Measurements from ENCODE around the gene ANGEL1. TPM values are rescaled to one million over a fixed set of nuclear protein-coding genes. Genes with fewer than 3 reads are reported as not detected.

The ANGEL1 gene
- total and polyA plus RNA-seq, 9 of the 15 experiments (the other 6 are each of a cell fraction or from before 2014, with no cell fraction given): 2.1 to 22.2 (median 7.3) TPM

GRCh38 chr14:76793956-76794355, 18.7 kb downstream of the ANGEL1 start:
- no peak for ATAC-seq
- TF ChIP-seq ZFP1 (CRISPR knock-in tag; IDR thresholded peaks at IDR 0.05) (no peak), SETDB1 (IDR thresholded peaks at IDR 0.05; ENCODE audit: low read length) (no peak), NR1H2 (CRISPR knock-in tag; IDR thresholded peaks at IDR 0.05) (no peak), PPARD (CRISPR knock-in tag; IDR thresholded peaks at IDR 0.05) (no peak), PHF8 (IDR thresholded peaks at IDR 0.05; ENCODE audit: borderline replicate concordance, low read length) (no peak), RCOR1 (IDR thresholded peaks at IDR 0.05; ENCODE audit: borderline replicate concordance in 1 of 2, low read depth in 2 of 2, low read length in 2 of 2) (no peak), CTBP1 (IDR thresholded peaks at IDR 0.05; ENCODE audit: borderline replicate concordance) (no peak), GTF2A2 (tag; IDR thresholded peaks at IDR 0.05) (no peak), HCFC1 (IDR thresholded peaks at IDR 0.05; ENCODE audit: low read depth, low read length) (no peak), BCOR (IDR thresholded peaks at IDR 0.05) (no peak), PHB2 (IDR thresholded peaks at IDR 0.05; ENCODE audit: low read depth) (no peak)
- TF ChIP-seq, protein P1, sequence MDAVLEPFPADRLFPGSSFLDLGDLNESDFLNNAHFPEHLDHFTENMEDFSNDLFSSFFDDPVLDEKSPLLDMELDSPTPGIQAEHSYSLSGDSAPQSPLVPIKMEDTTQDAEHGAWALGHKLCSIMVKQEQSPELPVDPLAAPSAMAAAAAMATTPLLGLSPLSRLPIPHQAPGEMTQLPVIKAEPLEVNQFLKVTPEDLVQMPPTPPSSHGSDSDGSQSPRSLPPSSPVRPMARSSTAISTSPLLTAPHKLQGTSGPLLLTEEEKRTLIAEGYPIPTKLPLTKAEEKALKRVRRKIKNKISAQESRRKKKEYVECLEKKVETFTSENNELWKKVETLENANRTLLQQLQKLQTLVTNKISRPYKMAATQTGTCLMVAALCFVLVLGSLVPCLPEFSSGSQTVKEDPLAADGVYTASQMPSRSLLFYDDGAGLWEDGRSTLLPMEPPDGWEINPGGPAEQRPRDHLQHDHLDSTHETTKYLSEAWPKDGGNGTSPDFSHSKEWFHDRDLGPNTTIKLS (IDR thresholded peaks at IDR 0.05; ENCODE audit: borderline replicate concordance, low read depth): no peak
- TF ChIP-seq, protein P2, sequence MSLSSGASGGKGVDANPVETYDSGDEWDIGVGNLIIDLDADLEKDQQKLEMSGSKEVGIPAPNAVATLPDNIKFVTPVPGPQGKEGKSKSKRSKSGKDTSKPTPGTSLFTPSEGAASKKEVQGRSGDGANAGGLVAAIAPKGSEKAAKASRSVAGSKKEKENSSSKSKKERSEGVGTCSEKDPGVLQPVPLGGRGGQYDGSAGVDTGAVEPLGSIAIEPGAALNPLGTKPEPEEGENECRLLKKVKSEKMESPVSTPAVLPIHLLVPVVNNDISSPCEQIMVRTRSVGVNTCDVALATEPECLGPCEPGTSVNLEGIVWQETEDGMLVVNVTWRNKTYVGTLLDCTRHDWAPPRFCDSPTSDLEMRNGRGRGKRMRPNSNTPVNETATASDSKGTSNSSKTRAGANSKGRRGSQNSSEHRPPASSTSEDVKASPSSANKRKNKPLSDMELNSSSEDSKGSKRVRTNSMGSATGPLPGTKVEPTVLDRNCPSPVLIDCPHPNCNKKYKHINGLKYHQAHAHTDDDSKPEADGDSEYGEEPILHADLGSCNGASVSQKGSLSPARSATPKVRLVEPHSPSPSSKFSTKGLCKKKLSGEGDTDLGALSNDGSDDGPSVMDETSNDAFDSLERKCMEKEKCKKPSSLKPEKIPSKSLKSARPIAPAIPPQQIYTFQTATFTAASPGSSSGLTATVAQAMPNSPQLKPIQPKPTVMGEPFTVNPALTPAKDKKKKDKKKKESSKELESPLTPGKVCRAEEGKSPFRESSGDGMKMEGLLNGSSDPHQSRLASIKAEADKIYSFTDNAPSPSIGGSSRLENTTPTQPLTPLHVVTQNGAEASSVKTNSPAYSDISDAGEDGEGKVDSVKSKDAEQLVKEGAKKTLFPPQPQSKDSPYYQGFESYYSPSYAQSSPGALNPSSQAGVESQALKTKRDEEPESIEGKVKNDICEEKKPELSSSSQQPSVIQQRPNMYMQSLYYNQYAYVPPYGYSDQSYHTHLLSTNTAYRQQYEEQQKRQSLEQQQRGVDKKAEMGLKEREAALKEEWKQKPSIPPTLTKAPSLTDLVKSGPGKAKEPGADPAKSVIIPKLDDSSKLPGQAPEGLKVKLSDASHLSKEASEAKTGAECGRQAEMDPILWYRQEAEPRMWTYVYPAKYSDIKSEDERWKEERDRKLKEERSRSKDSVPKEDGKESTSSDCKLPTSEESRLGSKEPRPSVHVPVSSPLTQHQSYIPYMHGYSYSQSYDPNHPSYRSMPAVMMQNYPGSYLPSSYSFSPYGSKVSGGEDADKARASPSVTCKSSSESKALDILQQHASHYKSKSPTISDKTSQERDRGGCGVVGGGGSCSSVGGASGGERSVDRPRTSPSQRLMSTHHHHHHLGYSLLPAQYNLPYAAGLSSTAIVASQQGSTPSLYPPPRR (CRISPR knock-in tag; IDR thresholded peaks at IDR 0.05; ENCODE audit: borderline replicate concordance): no peak
- TF ChIP-seq, protein P3, sequence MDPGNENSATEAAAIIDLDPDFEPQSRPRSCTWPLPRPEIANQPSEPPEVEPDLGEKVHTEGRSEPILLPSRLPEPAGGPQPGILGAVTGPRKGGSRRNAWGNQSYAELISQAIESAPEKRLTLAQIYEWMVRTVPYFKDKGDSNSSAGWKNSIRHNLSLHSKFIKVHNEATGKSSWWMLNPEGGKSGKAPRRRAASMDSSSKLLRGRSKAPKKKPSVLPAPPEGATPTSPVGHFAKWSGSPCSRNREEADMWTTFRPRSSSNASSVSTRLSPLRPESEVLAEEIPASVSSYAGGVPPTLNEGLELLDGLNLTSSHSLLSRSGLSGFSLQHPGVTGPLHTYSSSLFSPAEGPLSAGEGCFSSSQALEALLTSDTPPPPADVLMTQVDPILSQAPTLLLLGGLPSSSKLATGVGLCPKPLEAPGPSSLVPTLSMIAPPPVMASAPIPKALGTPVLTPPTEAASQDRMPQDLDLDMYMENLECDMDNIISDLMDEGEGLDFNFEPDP (CRISPR knock-in tag; IDR thresholded peaks at IDR 0.05): no peak

More at GRCh38 chr14:76793956-76794355, 18.7 kb downstream of the ANGEL1 start:
- FAIRE-seq: peak; percentile 23
- Histone ChIP-seq H2AFZ (ENCODE audit: low read depth, low read length) (no peak overlapping the region), H3K9me3 (replicated peaks; ENCODE audit: control insufficient read depth, insufficient read depth, low read depth, low read length) (no peaks in the 10 kb centered on the region), H3K9ac (ENCODE audit: insufficient read depth in 1 of 2, low read depth in 2 of 2, low read length in 2 of 2) (no peak overlapping the region), H3K36me3 (ENCODE audit: control insufficient read depth, insufficient read depth, low read length) (peaks cover 30% of the 10 kb centered on the region; the same call in 1 of the 3 replicates), H3K4me1 (replicated peaks in 1 of 2; ENCODE audit: control insufficient read depth in 2 of 2, insufficient read depth in 2 of 2, low read length in 2 of 2) (no peaks in the 10 kb centered on the region), H3K27ac (ENCODE audit: extremely low read depth, low read depth, low read length) (no peak overlapping the region), H3K9me1 (ENCODE audit: control insufficient read depth, insufficient read depth, low read length) (no peaks in the 10 kb centered on the region), H3K27me3 (ENCODE audit: control insufficient read depth in 2 of 2, insufficient read depth in 2 of 2, low read length in 2 of 2) (no peaks in the 10 kb centered on the region), H3K4me2 (ENCODE audit: insufficient read depth, low read length) (no peak overlapping the region), H3K4me3 (no peak overlapping the region), H3K79me2 (ENCODE audit: control insufficient read depth, insufficient read depth, low read length) (no peaks in the 10 kb centered on the region), H4K20me1 (replicated peaks; ENCODE audit: control insufficient read depth, insufficient read depth, low read length) (no peaks in the 10 kb centered on the region)
- BruUV-seq (replicated peaks): no TSS peak
- CTCF ChIA-PET (ENCODE audit: low intra/inter-chr PET ratio): no interaction called here
- intact Hi-C loops (cut with micrococcal nuclease) (no loop called here), in situ Hi-C loops (cut with MboI) (no loop called here)
- no peak for DNase-seq (ENCODE audit: extremely low read depth in 1 of 4, low spot score in 3 of 4)
- 84% methylated on average over 5 of the region's 5 CpGs for WGBS (ENCODE audit: insufficient coverage, low coverage, missing lambda C conversion rate)
- POLR2A ChIA-PET: no interaction called here

All from K562 (cell line).